GM18526 (cell line): ENCODE data around the gene ZMYM2.

Source experiments
- POLR2A ChIP-seq: IDR thresholded peaks from 3 replicates; pipeline ENCODE4 v1.6.1; 2011; ENCODE audit not compliant: insufficient read length; ENCODE audit errors: extremely low read depth

The ZMYM2 gene

DNA sequence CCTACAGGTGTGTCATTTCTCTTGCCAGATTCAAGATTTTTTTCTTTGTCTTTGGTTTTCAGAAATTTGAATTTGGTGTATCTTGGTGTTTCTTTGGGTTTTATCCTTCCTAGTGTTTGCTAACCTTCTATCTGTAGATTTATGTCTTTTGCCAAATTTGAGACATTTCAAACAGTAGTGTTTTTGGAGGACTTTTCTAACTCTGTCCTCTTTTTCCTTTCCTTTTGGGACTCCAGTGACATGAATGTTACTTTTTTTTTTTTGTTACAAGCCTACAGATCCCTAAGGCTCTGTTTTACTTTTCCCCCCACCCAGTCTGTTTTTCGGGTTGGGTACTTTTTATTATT, 58.8 kb downstream of the ZMYM2 start:
- no peak for TF ChIP-seq POLR2A

- TF ChIP-seq POLR2A, result no peak
Observed at GRCh38 chr13:20019043-20019442, 60.5 kb downstream of the ZMYM2 start.

DNA sequence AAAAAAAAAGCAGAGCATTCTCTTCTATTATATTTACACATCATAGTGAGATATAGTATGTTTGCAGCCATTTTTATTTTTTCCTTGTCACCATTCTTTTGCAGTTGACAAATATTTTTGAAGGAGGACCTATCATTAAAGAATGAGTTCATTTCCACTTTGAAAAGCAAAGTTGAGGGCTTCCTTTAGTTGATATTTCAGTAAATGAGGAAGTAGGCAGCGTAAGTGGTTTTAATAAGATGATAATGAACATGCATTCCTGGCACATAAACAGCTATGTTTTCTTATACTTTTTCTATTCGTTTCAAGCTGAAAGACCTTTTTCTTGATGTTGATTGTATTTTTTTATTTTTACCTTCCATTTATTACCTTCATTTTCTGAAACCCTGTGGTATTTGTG, 66.2 kb downstream of the ZMYM2 start:
- TF ChIP-seq POLR2A, result no peak

GRCh38 chr13:20028953-20029352, 70.4 kb downstream of the ZMYM2 start:
- no peak for TF ChIP-seq POLR2A

- no peak for TF ChIP-seq POLR2A
Observed at GRCh38 chr13:20033486-20033885, 75.0 kb downstream of the ZMYM2 start.

GRCh38 chr13:20035130-20035529, 76.6 kb downstream of the ZMYM2 start:
- TF ChIP-seq POLR2A, result no peak

- TF ChIP-seq POLR2A, result no peak
Observed at GRCh38 chr13:20037908-20038307, 79.4 kb downstream of the ZMYM2 start.

GRCh38 chr13:20043207-20043925, 84.8 kb downstream of the ZMYM2 start:
- no peak for TF ChIP-seq POLR2A

DNA sequence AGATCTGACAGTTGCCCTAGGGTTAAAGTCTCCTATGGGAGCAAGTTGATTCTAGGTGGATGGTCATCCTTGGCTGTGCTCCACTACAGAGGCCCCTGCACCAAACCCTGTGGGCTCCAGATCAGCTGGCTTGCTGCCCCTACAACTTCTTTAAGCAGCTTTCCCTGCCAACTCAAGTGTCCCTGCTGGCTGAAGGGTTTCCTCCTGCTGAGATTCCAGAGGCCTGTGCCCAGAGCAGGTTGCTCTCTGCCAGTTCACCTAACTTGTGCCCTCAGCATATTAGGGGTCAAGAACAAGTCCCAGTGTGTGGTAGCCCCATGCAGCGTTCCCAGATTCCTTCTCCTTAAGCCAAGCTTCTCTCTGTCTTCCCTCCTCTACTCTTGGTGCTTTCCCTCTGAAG, 85.6 kb downstream of the ZMYM2 start:
- no peak for TF ChIP-seq POLR2A

DNA sequence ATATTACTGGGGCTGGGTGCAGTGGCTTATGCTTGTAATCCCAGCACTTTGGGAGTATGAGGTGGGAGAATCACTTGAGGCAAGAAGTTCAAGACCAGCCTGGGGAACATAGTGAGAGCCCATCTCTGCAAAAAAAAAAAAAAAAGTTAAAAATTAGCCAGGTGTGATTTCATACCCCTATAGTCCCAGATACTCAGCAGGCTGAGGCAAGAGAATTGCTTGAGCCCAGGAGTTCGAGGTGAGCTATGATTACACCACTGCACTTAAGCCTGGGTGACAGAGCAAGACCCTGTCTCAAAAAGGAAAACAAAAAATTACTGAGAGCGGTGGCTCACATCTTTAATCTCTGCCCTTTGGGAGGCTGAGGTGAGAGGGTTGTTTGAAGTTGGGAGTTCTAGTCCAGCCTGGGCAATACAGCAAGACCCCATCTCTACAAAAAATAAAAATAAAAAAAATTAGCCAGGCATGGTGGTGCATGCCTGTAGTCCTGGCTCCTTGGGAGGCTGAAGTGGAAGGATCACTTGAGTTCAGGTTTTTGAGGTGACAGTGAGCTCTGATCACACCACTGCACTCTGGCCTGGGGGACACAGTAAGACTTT, 87.5 kb downstream of the ZMYM2 start:
- no peak for TF ChIP-seq POLR2A

DNA sequence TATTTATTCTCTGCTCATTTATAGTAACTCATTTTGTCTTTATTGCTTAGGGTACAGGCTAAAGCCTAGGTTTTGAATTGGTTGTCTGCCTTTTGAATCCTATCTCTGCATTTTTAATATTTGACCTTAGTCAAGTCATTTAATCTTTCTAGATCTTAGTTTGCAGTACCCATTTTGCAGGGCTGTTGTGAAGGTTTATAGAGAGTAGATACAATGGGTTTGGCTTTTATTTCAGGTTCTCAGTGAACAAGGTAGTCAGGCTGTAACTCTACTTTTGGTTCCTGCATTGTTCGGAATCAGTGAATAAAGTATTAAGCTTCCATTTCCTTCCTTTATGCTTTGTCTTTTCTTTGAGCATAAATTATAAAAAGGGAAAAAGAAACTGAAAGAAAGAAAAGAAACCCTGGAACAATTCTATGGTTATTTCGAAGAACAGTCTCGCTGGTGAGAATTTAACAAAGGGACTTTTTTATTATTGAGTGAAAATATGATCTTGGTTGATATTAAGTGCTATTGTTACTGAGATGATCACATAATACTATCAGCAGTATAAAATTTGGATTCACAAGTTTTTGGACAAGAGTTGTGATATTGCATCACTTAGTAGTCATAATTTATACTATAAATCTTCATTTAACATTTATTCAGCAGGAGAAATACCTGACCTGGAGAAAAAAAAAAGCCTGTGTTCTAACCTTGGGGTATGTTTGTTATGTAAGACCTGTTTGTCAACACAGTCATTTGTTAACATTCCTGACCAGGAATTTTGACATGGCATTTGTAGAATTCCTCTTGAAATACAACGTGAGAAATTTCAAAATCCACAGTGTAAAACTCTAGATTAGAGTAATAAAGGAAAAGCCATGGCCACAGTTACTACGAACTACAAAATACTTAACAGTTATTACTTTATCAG, 91.3 kb downstream of the ZMYM2 start:
- TF ChIP-seq POLR2A, result no peak

DNA sequence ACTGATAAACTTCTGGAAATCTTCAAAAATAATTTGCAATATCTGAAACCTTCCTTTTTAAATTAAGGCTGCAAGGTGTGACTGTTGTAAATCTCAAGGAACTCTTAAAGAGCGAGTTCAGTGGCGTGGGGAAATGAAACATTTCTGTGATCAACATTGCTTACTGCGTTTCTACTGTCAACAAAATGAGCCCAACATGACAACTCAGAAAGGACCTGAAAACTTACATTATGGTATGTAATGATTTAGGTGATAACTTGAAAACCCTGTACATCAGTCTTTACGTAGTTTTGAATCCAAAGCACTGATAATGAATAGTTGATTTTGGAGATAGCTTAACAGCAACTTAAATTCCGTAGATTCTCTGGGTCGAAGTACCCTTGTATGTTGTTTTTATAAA, 92.8 kb downstream of the ZMYM2 start:
- no peak for TF ChIP-seq POLR2A

GRCh38 chr13:20053016-20053415, 94.5 kb downstream of the ZMYM2 start:
- no peak for TF ChIP-seq POLR2A

GRCh38 chr13:20053891-20054290, 95.4 kb downstream of the ZMYM2 start:
- no peak for TF ChIP-seq POLR2A

GRCh38 chr13:20054586-20054985, 96.1 kb downstream of the ZMYM2 start:
- TF ChIP-seq POLR2A, result no peak

- no peak for TF ChIP-seq POLR2A
Observed at GRCh38 chr13:20057214-20057613, 98.7 kb downstream of the ZMYM2 start.
